Activated effector memory CD4-positive, alpha-beta T cell treated with anti-CD3 and anti-CD28 coated beads, Interleukin-2, amount 50 U/mL, for 16 hours (primary cell): ENCODE results near the gene MLN.

Experiments
- DNase-seq: peaks from one replicate; pipeline ENCODE4 v3.0.0-alpha.2; 2020

Gene MLN

GRCh38 chr6:33803571-33804053, at the start of gene MLN:
TSS of gene MLN (minus strand) at chr6:33804003. CDS start at chr6:33801163, 2,840 bp downstream.
- DNase-seq, result no peak

DNA sequence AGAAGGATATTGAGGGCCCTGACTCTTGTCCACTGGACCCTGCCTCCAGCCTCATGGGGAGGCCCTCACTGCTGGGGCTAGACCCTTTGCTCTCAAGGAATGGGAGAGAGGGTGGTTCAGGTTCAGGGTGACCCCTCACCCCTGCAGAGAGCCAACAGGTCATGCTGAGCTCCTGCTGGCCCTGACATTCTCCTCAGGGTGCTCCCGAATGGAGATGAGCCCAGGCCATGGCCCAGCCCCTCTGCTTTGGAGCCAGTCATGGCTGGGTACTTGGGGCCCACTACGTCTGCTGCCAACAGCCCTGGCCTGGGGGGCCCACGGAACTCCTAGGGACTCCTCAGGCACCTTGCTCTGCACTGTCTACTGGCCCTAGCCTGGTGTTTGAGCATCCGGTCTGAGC, 49.2 kb upstream of the MLN start:
- no peak for DNase-seq

DNA sequence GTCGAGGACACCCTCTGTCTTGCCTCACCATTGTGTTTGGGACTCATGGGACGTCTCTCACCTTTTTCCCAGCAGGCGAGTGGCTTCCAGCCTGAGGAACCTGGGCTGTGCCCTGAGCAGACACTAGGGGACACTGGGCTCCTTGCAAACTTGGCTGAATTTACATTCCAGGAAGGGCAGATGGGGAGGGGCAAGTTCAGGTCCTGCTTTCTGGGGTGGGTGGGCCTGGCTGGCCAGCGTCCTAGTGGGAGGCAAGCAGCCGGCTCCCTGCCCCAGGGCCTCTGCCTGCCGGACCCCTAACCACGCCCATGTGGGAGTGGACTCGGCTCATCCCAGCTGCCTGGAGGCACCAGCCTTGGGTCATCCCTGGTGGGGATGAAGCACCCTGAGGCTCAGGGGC, 48.2 kb upstream of the MLN start:
- DNase-seq, result no peak

GRCh38 chr6:33850869-33851541, 47.2 kb upstream of the MLN start:
- DNase-seq, result no peak

GRCh38 chr6:33850296-33850695, 46.5 kb upstream of the MLN start:
- no peak for DNase-seq

GRCh38 chr6:33849500-33850075, 45.8 kb upstream of the MLN start:
- no peak for DNase-seq

- DNase-seq, result no peak
These were observed 44.7 kb upstream of the MLN start for GRCh38 chr6:33848484-33848883.

GRCh38 chr6:33847867-33848266, 44.1 kb upstream of the MLN start:
- no peak for DNase-seq

- no peak for DNase-seq
These were observed 43.3 kb upstream of the MLN start for GRCh38 chr6:33847078-33847477.

- DNase-seq, result no peak
These were observed 42.4 kb upstream of the MLN start for GRCh38 chr6:33846226-33846625.

- DNase-seq, result no peak
These were observed 41.4 kb upstream of the MLN start for GRCh38 chr6:33845031-33845745.

- no peak for DNase-seq
These were observed 39.6 kb upstream of the MLN start for GRCh38 chr6:33843131-33844121.

DNA sequence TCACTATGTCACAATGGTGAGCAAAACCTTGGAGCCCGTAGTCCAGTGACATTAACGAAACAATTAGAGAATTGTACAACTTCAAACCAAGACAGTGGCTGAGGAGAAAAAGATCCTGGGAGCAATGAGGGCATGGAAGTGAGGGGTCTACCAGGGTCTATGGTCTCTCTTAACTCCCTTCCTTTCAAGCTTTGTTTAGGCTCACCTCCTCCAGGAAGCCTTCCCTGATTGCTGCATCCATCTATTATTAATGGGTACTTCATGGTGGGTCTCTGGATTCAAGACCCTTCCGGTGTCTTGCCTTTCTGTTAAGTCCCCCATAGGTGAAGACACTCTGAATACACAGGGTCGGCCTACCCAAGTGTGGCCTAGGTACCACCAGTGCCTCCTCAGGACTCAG, 38.1 kb upstream of the MLN start:
- no peak for DNase-seq

DNA sequence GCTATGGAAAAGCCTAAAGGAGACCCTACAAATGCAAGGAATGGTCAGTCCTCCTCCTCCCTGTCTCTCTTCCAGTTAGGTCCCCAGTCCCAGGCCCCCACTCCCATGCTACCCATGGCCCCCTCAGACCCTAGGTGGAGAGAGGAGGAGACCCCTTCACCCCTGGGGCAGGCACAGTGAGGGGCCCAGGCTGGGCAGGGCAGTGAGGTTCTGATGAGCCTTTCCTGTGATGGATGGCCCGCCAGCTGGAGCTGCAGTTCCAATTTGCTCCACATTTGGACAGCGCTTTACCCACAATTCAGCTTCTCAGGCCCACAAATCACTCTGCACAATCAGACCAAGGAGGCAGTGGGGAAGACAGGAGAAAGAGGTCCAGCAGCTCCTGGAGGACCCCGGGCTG, 37.3 kb upstream of the MLN start:
- DNase-seq, result no peak

DNA sequence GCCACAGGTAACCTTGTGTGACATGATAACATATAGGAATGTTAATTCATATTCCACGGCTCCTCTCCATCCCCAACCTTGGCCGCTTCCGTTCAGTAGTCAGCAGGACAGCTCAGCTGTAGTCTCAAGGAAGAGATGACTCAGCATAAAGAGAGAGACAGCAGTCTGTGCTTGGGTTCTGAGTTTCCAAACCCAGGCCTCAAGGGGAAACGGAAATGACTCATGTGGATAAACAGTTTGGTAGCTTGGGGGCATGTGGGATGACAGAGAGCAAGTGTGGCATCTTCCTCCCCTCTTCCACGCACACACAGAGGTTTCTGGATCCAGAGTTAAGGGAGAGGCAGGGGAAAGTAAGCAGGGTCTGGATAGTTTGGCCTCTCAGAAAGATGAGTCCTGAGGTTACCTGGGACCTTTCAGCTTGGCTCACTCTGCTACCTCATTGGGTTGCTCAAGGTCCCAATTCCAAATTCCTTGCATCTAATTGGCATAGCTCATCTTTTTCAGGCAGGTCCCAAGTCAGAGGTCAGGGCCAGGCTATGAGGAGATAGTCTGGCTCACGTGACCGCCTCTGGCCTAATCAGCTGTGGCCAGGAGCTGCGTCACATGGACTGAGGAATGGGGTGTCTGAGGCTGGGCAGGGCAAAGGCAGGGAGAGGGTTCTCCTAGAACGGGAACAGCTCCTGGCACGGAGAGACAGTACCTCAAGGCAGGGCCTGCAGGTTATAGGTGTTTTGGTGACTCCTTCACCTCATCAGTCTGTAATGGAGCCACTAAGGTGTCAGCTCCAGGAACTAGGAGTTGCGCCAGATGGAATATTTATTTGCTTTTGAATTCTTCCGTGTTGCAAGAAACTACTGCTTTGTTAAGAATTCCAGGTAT, 36.5 kb upstream of the MLN start:
- DNase-seq, result peak; percentile 76

GRCh38 chr6:33839399-33840047, 35.7 kb upstream of the MLN start:
- DNase-seq, result no peak

- no peak for DNase-seq
These were observed 35.2 kb upstream of the MLN start for GRCh38 chr6:33838983-33839382.

GRCh38 chr6:33837971-33838665, 34.3 kb upstream of the MLN start:
- DNase-seq, result no peak

DNA sequence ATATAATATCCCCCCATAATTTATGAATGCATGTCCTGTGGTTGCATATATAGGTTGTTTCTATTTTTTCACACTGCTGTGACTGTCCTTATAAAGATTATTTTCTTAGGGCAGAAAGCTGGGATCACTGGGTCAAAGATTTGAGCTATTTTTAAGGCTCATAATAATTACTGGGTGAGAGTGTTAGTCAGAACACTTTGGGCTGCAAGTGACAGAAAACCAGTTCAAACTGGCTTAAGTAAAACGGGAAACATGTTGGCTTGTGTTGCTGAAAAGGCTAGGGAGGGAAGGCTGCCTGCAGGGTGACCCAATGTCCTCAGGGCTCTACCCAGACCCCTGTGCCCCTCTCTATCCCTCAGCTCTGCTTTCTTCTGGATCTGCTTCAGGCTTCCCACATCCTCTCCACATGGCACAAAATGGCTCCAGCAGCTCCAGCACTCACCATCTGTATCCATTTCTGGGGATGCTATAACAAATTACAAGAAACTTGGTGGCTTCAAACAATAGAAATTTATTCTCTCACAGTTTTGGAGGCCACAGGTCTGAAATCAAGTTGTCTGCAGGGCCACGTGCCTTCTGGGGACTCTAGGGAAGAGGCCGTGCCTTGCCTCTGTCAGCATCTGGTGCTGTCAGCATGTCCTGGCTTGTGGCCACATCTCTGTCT, 33.1 kb upstream of the MLN start:
- no peak for DNase-seq
